Measurements from ENCODE around the gene NCLN. TPM values are rescaled to one million over a fixed set of nuclear protein-coding genes. Genes with fewer than 3 reads are reported as not detected.

Gene NCLN
- total RNA-seq, 3 donors from 2014 or later: 21.1 to 34.7 (median 25.3) TPM

DNA sequence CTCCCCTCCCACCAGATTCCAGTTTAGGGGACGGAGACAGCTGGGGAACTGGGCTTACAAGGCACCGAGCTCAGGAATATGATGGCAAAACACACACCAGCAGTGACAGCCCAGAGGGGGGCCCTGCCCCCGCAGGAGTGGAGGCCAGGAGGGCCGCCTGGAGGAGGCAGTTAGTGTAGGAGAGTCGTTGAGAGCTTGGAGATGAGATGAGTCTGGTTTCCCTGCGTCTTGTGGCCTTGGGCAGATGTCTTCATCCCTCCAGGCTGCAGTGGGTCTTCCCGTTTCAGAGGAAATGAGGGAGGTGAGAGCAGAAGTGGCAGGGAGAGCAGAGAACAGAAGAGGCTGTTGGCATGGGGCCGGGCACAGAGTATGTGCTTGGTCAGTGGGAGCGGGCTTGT, 43.6 kb downstream of the NCLN start:
- no peak overlapping the region for H3K4me3 ChIP-seq
- no peak for DNase-seq (ENCODE audit: low spot score in 2 of 2)
- H3K27ac ChIP-seq: no peak overlapping the region
- H3K27me3 ChIP-seq: peaks cover 0 to 37% of the 10 kb centered on the region in 2 donors
- H3K36me3 ChIP-seq: no peaks in the 10 kb centered on the region
- H3K9me3 ChIP-seq: no peaks in the 10 kb centered on the region
- TF ChIP-seq POLR2A (IDR thresholded peaks at IDR 0.05): no peak
- TF ChIP-seq, protein P1, sequence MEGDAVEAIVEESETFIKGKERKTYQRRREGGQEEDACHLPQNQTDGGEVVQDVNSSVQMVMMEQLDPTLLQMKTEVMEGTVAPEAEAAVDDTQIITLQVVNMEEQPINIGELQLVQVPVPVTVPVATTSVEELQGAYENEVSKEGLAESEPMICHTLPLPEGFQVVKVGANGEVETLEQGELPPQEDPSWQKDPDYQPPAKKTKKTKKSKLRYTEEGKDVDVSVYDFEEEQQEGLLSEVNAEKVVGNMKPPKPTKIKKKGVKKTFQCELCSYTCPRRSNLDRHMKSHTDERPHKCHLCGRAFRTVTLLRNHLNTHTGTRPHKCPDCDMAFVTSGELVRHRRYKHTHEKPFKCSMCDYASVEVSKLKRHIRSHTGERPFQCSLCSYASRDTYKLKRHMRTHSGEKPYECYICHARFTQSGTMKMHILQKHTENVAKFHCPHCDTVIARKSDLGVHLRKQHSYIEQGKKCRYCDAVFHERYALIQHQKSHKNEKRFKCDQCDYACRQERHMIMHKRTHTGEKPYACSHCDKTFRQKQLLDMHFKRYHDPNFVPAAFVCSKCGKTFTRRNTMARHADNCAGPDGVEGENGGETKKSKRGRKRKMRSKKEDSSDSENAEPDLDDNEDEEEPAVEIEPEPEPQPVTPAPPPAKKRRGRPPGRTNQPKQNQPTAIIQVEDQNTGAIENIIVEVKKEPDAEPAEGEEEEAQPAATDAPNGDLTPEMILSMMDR (IDR thresholded peaks at IDR 0.05): no peak
- TF ChIP-seq POLR2AphosphoS5 (IDR thresholded peaks at IDR 0.05): no peak
- intact Hi-C loops (cut with DNase I; ENCODE audit: low total_unique reads): no loop called here
- no peaks in the 10 kb centered on the region for H3K4me1 ChIP-seq

DNA sequence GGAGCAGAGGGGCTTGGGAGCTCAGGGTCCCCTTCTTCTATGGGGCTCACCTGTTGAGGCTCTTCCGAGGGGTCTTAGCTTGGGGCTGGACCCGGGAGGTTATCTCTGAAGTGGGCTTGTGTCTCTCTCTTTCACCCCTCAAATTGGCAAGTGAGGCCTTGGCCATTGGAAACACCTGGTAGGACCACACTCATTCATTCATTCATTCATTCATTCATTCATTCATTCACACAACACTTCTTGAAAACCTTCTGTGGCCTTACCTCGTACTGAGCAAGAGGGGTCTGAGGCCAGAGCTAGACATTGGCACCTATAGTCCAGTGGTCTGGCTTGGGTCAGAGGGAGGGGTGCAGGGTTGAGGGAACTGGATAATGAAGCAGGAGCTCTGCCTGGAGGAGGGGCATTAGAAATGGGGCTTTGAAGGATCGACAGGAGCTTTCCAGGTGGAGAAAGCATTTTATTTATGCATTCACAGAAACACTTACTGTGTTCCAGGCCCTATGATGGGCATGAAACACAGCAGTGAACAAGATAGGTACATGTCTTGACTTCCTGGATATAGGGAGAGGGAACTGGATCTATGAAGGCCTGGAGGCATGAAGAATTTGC, 44.3 kb downstream of the NCLN start:
- Histone ChIP-seq H3K27me3 (peaks cover 0 to 33% of the 10 kb centered on the region in 2 donors), H3K4me1 (no peaks in the 10 kb centered on the region), H3K36me3 (no peaks in the 10 kb centered on the region), H3K27ac (no peak overlapping the region), H3K9me3 (peaks cover 0 to 5% of the 10 kb centered on the region in 2 donors), H3K4me3 (no peak overlapping the region)
- DNase-seq (ENCODE audit: low spot score in 2 of 2): no peak
- intact Hi-C loops (cut with DNase I; ENCODE audit: low total_unique reads): no loop called here
- TF ChIP-seq POLR2AphosphoS5 (IDR thresholded peaks at IDR 0.05): no peak

DNA sequence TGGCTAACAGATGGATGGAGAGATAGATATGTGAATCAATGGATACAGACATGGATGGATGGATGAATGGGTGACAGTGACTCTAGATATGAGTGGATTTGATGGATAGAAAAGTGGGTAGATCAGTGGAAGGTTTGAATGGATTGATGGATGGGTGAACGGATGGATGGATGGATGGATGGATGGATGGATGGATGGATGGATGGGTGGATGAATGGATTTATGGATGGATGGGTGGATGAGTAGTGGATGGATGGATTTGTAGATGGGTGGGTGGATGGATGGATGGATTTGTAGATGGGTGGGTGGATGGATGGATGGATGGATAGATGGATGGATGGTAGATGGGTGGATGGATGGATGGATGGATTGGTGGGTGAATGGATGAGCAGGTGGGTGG, 45.6 kb downstream of the NCLN start:
- Histone ChIP-seq H3K27me3 (peaks cover 0 to 22% of the 10 kb centered on the region in 2 donors), H3K27ac (no peak overlapping the region), H3K4me3 (no peak overlapping the region), H3K36me3 (no peaks in the 10 kb centered on the region), H3K4me1 (no peaks in the 10 kb centered on the region), H3K9me3 (peaks cover 0 to 5% of the 10 kb centered on the region in 2 donors)
- TF ChIP-seq, protein P1 (IDR thresholded peaks at IDR 0.05): no peak
- TF ChIP-seq POLR2A (IDR thresholded peaks at IDR 0.05) (no peak), POLR2AphosphoS5 (IDR thresholded peaks at IDR 0.05) (no peak)
- no peak for DNase-seq (ENCODE audit: low spot score in 2 of 2)
- intact Hi-C loops (cut with DNase I; ENCODE audit: low total_unique reads): no loop called here

DNA sequence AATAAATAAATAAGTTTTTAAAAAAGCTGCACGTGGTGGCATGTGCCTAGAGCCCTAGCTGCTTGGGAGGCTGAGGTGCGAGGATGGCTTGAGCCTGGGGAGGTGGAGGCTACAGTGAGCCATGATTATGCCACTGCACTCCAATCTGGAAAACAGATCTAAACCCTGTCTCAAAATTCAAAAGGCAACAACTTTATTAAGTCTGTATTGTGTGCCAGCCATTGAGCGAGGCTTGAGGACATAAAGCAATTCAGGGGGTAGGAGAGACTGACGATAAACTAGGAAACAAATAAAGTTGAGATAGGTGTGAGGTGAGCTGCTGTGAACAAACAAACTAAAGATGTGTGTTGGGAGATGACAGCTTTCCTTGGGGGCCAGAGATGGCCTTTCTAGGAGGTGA, 47.4 kb downstream of the NCLN start:
- no peak overlapping the region for H3K4me3 ChIP-seq
- no peaks in the 10 kb centered on the region for H3K4me1 ChIP-seq
- H3K36me3 ChIP-seq: no peaks in the 10 kb centered on the region

DNA sequence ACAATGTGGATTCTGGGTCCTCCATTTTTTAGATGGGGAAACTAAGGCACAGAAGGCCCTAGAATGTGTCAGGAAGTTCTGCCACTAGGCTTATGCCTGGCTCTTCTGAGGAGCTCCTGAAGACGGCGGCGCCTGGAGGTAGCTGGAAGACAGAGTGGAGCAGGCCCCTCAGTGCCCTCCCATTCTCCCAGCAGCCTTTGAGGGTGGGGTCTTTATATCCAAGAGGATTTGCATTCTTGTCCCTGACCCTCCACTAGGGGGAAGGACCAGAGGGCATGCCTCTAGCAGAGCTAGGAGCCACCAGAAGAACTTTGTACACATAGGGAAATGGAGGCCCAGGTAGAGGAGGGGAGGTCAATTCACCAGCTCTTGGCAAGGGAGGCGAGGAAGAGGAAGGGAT, 48.1 kb downstream of the NCLN start:
- Histone ChIP-seq H3K4me1 (no peaks in the 10 kb centered on the region), H3K27ac (no peak overlapping the region), H3K4me3 (no peak overlapping the region), H3K36me3 (no peaks in the 10 kb centered on the region), H3K27me3 (peaks cover 0 to 3% of the 10 kb centered on the region in 2 donors), H3K9me3 (peaks cover 0 to 5% of the 10 kb centered on the region in 2 donors)
- intact Hi-C loops (cut with DNase I; ENCODE audit: low total_unique reads): no loop called here
- TF ChIP-seq POLR2AphosphoS5 (IDR thresholded peaks at IDR 0.05) (no peak), POLR2A (IDR thresholded peaks at IDR 0.05) (no peak)
- TF ChIP-seq, protein P1 (IDR thresholded peaks at IDR 0.05): no peak
- DNase-seq (ENCODE audit: low spot score in 2 of 2): no peak

More for the DNA sequence above, 47.4 kb downstream of the NCLN start:
- Histone ChIP-seq H3K9me3 (peaks cover 0 to 5% of the 10 kb centered on the region in 2 donors), H3K27me3 (peaks cover 0 to 10% of the 10 kb centered on the region in 2 donors), H3K27ac (no peak overlapping the region)
- intact Hi-C loops (cut with DNase I; ENCODE audit: low total_unique reads): no loop called here
- TF ChIP-seq, protein P1 (IDR thresholded peaks at IDR 0.05): no peak
- TF ChIP-seq POLR2A (IDR thresholded peaks at IDR 0.05) (no peak), POLR2AphosphoS5 (IDR thresholded peaks at IDR 0.05) (no peak)
- DNase-seq (ENCODE audit: low spot score in 2 of 2): no peak
